ENCODE measurements around the gene RAX.

The RAX gene

GRCh38 chr18:59272891-59273758 lies at the start of gene RAX:
RAX (minus strand) TSS chr18:59273454; CDS start chr18:59273206, 248 bp downstream.
- DNase-seq (ENCODE audit: insufficient read length, low spot score) (no peak), FAIRE-seq (no peak)

GRCh38 chr18:59318460-59319050 lies 45.3 kb upstream of the RAX start, which contains the start of gene CPLX4:
CPLX4 (minus strand) TSS chr18:59318649; CDS start chr18:59318462, 187 bp downstream.
- FAIRE-seq, result no peak
- DNase-seq (ENCODE audit: insufficient read length, low spot score), result no peak

- no peak for DNase-seq (ENCODE audit: insufficient read length, low spot score)
- FAIRE-seq, result no peak
These were observed 38.4 kb upstream of the RAX start for GRCh38 chr18:59311631-59312030.

- DNase-seq (ENCODE audit: insufficient read length, low spot score) (no peak), FAIRE-seq (no peak)
These were observed 35.6 kb upstream of the RAX start for GRCh38 chr18:59308938-59309260.

- peak; percentile 66 for DNase-seq (ENCODE audit: insufficient read length, low spot score)
- FAIRE-seq, result no peak
These were observed 35.1 kb upstream of the RAX start for GRCh38 chr18:59308248-59308937.

GRCh38 chr18:59306640-59307039 lies 33.4 kb upstream of the RAX start:
- FAIRE-seq (no peak), DNase-seq (ENCODE audit: insufficient read length, low spot score) (no peak)

GRCh38 chr18:59305295-59305694 lies 32.0 kb upstream of the RAX start:
- no peak for DNase-seq (ENCODE audit: insufficient read length, low spot score)
- FAIRE-seq, result no peak

- FAIRE-seq, result no peak
- DNase-seq (ENCODE audit: insufficient read length, low spot score), result no peak
These were observed 30.5 kb upstream of the RAX start for GRCh38 chr18:59303656-59304195.

GRCh38 chr18:59303006-59303405 lies 29.8 kb upstream of the RAX start:
- DNase-seq (ENCODE audit: insufficient read length, low spot score) (no peak), FAIRE-seq (no peak)

GRCh38 chr18:59301929-59302328 lies 28.7 kb upstream of the RAX start:
- no peak for FAIRE-seq
- DNase-seq (ENCODE audit: insufficient read length, low spot score), result no peak

- no peak for FAIRE-seq
These were observed 27.5 kb upstream of the RAX start for GRCh38 chr18:59300676-59301285.

GRCh38 chr18:59298871-59299270 lies 25.6 kb upstream of the RAX start:
- DNase-seq (ENCODE audit: insufficient read length, low spot score), result no peak
- FAIRE-seq, result no peak

More at GRCh38 chr18:59300676-59301285, 27.5 kb upstream of the RAX start:
- DNase-seq (ENCODE audit: insufficient read length, low spot score), result no peak

GRCh38 chr18:59293317-59293716 lies 20.1 kb upstream of the RAX start:
- DNase-seq (ENCODE audit: insufficient read length, low spot score) (no peak), FAIRE-seq (no peak)

GRCh38 chr18:59286341-59286740 lies 13.1 kb upstream of the RAX start:
- no peak for DNase-seq (ENCODE audit: insufficient read length, low spot score)
- no peak for FAIRE-seq

- DNase-seq (ENCODE audit: insufficient read length, low spot score) (no peak), FAIRE-seq (no peak)
These were observed 9.1 kb upstream of the RAX start for GRCh38 chr18:59282341-59282740.

- FAIRE-seq, result no peak
- DNase-seq (ENCODE audit: insufficient read length, low spot score), result no peak
These were observed 6.5 kb upstream of the RAX start for GRCh38 chr18:59279722-59280121.

- FAIRE-seq, result no peak
- no peak for DNase-seq (ENCODE audit: insufficient read length, low spot score)
These were observed 5.9 kb upstream of the RAX start for GRCh38 chr18:59279193-59279592.

- DNase-seq (ENCODE audit: insufficient read length, low spot score), result no peak
- FAIRE-seq, result no peak
These were observed 5.5 kb upstream of the RAX start for GRCh38 chr18:59278793-59279192.

- DNase-seq (ENCODE audit: insufficient read length, low spot score), result no peak
- FAIRE-seq, result no peak
These were observed 2.8 kb upstream of the RAX start for GRCh38 chr18:59276047-59276446.

- no peak for DNase-seq (ENCODE audit: insufficient read length, low spot score)
- FAIRE-seq, result no peak
These were observed 2.2 kb upstream of the RAX start for GRCh38 chr18:59275406-59275949.

GRCh38 chr18:59274533-59274928 lies 1.3 kb upstream of the RAX start:
- DNase-seq (ENCODE audit: insufficient read length, low spot score) (no peak), FAIRE-seq (no peak)
